22Rv1 (cell line): ENCODE results near the gene CHST6.

ENCODE experiments used
- CTCF ChIP-seq: fragments of 450-650 bp; IDR thresholded peaks from 2 replicates; pipeline ENCODE4 v1.5.1; 2017; ENCODE audit warnings: mild to moderate bottlenecking
- ZFX ChIP-seq: fragments of 450-650 bp; IDR thresholded peaks from 2 replicates; pipeline ENCODE4 v1.6.1; 2017; ENCODE audit warnings: antibody characterized with exemption, borderline replicate concordance

- no peak for TF ChIP-seq CTCF
- TF ChIP-seq ZFX = no peak
These were observed 6.1 kb upstream of the CHST6 start for GRCh38 chr16:75501359-75501758.
